HepG2 (cell line): ENCODE results near the gene HNRNPA2B1. TPM values are rescaled to one million over a fixed set of nuclear protein-coding genes. Genes with fewer than 3 reads are reported as not detected.
A peak's percentile ranks its signal among the peaks of the same experiment; 100 is the strongest.

Experiments
- ELF3 ChIP-seq: IDR thresholded peaks from 2 replicates; pipeline ENCODE4 v1.6.1; 2016; ENCODE audit warnings: missing genetic modification reagents, missing compliant biosample characterization
- KLF9 ChIP-seq: IDR thresholded peaks from 2 replicates; pipeline ENCODE4 v1.6.1; 2016; ENCODE audit warnings: low read depth
- MTA1 ChIP-seq: sonication (generic); formaldehyde crosslinking; IDR thresholded peaks from 2 replicates; pipeline ENCODE4 v1.4.0; 2020; ENCODE audit warnings: missing genetic modification reagents, mild to moderate bottlenecking, borderline replicate concordance
- RARA ChIP-seq: IDR thresholded peaks from 2 replicates; pipeline ENCODE4 v1.6.1; 2016; ENCODE audit warnings: missing genetic modification reagents, missing compliant biosample characterization
- RXRB ChIP-seq: IDR thresholded peaks from 2 replicates; pipeline ENCODE4 v1.6.1; 2016; ENCODE audit warnings: borderline replicate concordance, missing genetic modification reagents, missing compliant biosample characterization
- TCF7L2 ChIP-seq: IDR thresholded peaks from 2 replicates; pipeline ENCODE4 v1.6.1; 2011; ENCODE audit warnings: mild to moderate bottlenecking, low read depth, low read length, moderate library complexity
- ZNF20 ChIP-seq: sonication (generic); formaldehyde crosslinking; IDR thresholded peaks from 2 replicates; pipeline ENCODE4 v1.4.0; 2020; ENCODE audit warnings: mild to moderate bottlenecking, moderate library complexity, missing genetic modification reagents
- ZNF296 ChIP-seq: sonication (generic); formaldehyde crosslinking; conservative IDR thresholded peaks from 2 replicates; pipeline ENCODE4 v1.5.0; 2020; ENCODE audit warnings: mild to moderate bottlenecking, missing genetic modification reagents
- ZNF773 ChIP-seq: sonication (generic); formaldehyde crosslinking; IDR thresholded peaks from 2 replicates; pipeline ENCODE4 v1.4.0; 2020; ENCODE audit warnings: missing genetic modification reagents, borderline replicate concordance
- polyA plus RNA-seq, 8 experiments: library from polyadenylated mRNA; depleted of rRNA in 3 of 8; stranded (reverse) in 7 of 8; unstranded in 1 of 8; fragments of >200 nt; fragmentation: Illumina TruSeq in 4 of 8; extraction: Trizol in 4 of 8; gene quantifications; 2 replicates each; pipeline versions ENCODE4 v1.2.1 to v1.2.3, GENCODE V29; 2011 to 2016; ENCODE audit warnings: low read depth in 4 of 8, missing spikeins in 1 of 8, mixed read lengths in 1 of 8; ENCODE audit not compliant: insufficient read depth in 1 of 8
- total RNA-seq, 5 experiments: library from RNA; depleted of rRNA; stranded (reverse); fragments of >200 nt; fragmentation: Illumina TruSeq; extraction: Trizol; gene quantifications; 2 replicates each; pipeline ENCODE4 v1.2.3, GENCODE V29; 2016; ENCODE audit warnings: low read depth in 1 of 5
- TF ChIP-seq, protein P1 (sequence below): IDR thresholded peaks from 2 replicates; pipeline ENCODE4 v1.4.0; 2020; ENCODE audit warnings: mild to moderate bottlenecking, missing genetic modification reagents
- TF ChIP-seq, protein P2 (sequence below): sonication (generic); formaldehyde crosslinking; conservative IDR thresholded peaks from 2 replicates; pipeline ENCODE4 v1.8.1; 2023; ENCODE audit warnings: missing genetic modification reagents
- TF ChIP-seq, protein P3 (sequence below): sonication (generic); formaldehyde crosslinking; IDR thresholded peaks from 2 replicates; pipeline ENCODE4 v1.5.0; 2020; ENCODE audit warnings: missing genetic modification reagents, mild to moderate bottlenecking, borderline replicate concordance
- TF ChIP-seq, protein P4 (sequence below): sonication (generic); formaldehyde crosslinking; IDR thresholded peaks from 2 replicates; pipeline ENCODE4 v1.5.0; 2020; ENCODE audit warnings: mild to moderate bottlenecking, missing genetic modification reagents
- TF ChIP-seq, protein P5 (sequence below): sonication (generic); formaldehyde crosslinking; IDR thresholded peaks from 2 replicates; pipeline ENCODE4 v1.4.0; 2020; ENCODE audit warnings: missing genetic modification reagents
- TF ChIP-seq, protein P6 (sequence below): sonication (generic); formaldehyde crosslinking; IDR thresholded peaks from 2 replicates; pipeline ENCODE4 v1.4.0; 2020; ENCODE audit warnings: missing genetic modification reagents

The HNRNPA2B1 gene
- total and polyA plus RNA-seq, 2 of the 13 experiments (the other 11 are each of a cell fraction or from before 2014, with no cell fraction given): 193 to 412 TPM

DNA sequence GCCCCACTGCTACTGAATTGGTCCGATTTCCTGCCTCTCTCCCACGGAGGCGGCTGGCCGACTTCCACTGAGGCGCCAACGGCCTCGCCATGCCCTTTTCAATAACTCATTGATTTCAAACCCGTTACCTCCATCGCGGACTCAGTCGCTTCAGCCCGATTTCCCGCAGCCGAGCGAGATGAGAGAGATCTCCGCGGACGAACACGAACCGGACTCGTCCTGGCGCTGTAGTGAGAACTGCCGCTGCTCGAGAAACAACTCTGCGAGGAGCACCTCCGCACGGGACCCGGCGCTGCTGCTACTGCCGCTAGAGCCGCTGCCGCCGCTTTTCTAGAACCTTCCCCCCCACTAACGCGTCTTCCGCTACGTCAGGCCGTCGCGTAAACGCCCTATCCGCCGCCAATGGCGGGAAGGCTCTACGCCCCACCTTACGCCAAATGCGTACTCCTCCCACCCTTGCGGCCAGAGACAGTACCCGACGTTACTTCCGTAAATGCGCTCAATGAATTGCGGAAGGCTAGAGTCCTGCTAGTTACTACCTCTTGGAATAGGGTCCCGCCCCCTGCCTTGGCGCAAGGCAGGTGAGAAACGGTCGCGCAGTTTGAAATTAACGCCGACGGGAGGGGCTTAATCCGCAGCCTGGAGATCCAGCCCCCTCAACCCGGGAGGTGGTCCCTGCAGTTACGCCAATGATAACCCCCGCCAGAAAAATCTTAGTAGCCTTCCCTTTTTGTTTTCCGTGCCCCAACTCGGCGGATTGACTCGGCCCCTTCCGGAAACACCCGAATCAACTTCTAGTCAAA, at the start of gene HNRNPA2B1 (continued):
- TF ChIP-seq ZNF296 (no peak), ZNF20 (CRISPR knock-in tag) (no peak), ZNF773 (CRISPR knock-in tag) (peak; percentile 93; the same call in 1 of the 2 replicates), RARA (CRISPR knock-in tag) (peak; percentile 9; the same call in 1 of the 2 replicates), TCF7L2 (no peak), ELF3 (CRISPR knock-in tag) (peak; percentile 46; the same call in 1 of the 2 replicates), KLF9 (no peak; the same call in 1 of the 2 replicates), MTA1 (CRISPR knock-in tag) (no peak), RXRB (peak; percentile 63; the same call in 1 of the 2 replicates)
- TF ChIP-seq, protein P1, sequence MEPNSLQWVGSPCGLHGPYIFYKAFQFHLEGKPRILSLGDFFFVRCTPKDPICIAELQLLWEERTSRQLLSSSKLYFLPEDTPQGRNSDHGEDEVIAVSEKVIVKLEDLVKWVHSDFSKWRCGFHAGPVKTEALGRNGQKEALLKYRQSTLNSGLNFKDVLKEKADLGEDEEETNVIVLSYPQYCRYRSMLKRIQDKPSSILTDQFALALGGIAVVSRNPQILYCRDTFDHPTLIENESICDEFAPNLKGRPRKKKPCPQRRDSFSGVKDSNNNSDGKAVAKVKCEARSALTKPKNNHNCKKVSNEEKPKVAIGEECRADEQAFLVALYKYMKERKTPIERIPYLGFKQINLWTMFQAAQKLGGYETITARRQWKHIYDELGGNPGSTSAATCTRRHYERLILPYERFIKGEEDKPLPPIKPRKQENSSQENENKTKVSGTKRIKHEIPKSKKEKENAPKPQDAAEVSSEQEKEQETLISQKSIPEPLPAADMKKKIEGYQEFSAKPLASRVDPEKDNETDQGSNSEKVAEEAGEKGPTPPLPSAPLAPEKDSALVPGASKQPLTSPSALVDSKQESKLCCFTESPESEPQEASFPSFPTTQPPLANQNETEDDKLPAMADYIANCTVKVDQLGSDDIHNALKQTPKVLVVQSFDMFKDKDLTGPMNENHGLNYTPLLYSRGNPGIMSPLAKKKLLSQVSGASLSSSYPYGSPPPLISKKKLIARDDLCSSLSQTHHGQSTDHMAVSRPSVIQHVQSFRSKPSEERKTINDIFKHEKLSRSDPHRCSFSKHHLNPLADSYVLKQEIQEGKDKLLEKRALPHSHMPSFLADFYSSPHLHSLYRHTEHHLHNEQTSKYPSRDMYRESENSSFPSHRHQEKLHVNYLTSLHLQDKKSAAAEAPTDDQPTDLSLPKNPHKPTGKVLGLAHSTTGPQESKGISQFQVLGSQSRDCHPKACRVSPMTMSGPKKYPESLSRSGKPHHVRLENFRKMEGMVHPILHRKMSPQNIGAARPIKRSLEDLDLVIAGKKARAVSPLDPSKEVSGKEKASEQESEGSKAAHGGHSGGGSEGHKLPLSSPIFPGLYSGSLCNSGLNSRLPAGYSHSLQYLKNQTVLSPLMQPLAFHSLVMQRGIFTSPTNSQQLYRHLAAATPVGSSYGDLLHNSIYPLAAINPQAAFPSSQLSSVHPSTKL (CRISPR knock-in tag): peak; percentile 32; the same call in 1 of the 2 replicates
- TF ChIP-seq, protein P2, sequence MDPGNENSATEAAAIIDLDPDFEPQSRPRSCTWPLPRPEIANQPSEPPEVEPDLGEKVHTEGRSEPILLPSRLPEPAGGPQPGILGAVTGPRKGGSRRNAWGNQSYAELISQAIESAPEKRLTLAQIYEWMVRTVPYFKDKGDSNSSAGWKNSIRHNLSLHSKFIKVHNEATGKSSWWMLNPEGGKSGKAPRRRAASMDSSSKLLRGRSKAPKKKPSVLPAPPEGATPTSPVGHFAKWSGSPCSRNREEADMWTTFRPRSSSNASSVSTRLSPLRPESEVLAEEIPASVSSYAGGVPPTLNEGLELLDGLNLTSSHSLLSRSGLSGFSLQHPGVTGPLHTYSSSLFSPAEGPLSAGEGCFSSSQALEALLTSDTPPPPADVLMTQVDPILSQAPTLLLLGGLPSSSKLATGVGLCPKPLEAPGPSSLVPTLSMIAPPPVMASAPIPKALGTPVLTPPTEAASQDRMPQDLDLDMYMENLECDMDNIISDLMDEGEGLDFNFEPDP (CRISPR knock-in tag): no peak
- TF ChIP-seq, protein P3, sequence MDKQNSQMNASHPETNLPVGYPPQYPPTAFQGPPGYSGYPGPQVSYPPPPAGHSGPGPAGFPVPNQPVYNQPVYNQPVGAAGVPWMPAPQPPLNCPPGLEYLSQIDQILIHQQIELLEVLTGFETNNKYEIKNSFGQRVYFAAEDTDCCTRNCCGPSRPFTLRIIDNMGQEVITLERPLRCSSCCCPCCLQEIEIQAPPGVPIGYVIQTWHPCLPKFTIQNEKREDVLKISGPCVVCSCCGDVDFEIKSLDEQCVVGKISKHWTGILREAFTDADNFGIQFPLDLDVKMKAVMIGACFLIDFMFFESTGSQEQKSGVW (CRISPR knock-in tag): peak; percentile 70; the same call in 1 of the 2 replicates
- TF ChIP-seq, protein P4, sequence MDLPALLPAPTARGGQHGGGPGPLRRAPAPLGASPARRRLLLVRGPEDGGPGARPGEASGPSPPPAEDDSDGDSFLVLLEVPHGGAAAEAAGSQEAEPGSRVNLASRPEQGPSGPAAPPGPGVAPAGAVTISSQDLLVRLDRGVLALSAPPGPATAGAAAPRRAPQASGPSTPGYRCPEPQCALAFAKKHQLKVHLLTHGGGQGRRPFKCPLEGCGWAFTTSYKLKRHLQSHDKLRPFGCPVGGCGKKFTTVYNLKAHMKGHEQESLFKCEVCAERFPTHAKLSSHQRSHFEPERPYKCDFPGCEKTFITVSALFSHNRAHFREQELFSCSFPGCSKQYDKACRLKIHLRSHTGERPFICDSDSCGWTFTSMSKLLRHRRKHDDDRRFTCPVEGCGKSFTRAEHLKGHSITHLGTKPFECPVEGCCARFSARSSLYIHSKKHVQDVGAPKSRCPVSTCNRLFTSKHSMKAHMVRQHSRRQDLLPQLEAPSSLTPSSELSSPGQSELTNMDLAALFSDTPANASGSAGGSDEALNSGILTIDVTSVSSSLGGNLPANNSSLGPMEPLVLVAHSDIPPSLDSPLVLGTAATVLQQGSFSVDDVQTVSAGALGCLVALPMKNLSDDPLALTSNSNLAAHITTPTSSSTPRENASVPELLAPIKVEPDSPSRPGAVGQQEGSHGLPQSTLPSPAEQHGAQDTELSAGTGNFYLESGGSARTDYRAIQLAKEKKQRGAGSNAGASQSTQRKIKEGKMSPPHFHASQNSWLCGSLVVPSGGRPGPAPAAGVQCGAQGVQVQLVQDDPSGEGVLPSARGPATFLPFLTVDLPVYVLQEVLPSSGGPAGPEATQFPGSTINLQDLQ: 0 out of 2 replicates have a peak, but pooled peaks have one; percentile 37
- TF ChIP-seq, protein P5, sequence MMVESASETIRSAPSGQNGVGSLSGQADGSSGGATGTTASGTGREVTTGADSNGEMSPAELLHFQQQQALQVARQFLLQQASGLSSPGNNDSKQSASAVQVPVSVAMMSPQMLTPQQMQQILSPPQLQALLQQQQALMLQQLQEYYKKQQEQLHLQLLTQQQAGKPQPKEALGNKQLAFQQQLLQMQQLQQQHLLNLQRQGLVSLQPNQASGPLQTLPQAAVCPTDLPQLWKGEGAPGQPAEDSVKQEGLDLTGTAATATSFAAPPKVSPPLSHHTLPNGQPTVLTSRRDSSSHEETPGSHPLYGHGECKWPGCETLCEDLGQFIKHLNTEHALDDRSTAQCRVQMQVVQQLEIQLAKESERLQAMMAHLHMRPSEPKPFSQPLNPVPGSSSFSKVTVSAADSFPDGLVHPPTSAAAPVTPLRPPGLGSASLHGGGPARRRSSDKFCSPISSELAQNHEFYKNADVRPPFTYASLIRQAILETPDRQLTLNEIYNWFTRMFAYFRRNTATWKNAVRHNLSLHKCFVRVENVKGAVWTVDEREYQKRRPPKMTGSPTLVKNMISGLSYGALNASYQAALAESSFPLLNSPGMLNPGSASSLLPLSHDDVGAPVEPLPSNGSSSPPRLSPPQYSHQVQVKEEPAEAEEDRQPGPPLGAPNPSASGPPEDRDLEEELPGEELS (CRISPR knock-in tag): peak; percentile 56
- TF ChIP-seq, protein P6, sequence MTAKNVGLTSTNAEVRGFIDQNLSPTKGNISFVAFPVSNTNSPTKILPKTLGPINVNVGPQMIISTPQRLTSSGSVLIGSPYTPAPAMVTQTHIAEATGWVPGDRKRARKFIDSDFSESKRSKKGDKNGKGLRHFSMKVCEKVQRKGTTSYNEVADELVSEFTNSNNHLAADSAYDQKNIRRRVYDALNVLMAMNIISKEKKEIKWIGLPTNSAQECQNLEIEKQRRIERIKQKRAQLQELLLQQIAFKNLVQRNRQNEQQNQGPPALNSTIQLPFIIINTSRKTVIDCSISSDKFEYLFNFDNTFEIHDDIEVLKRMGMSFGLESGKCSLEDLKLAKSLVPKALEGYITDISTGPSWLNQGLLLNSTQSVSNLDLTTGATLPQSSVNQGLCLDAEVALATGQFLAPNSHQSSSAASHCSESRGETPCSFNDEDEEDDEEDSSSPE (CRISPR knock-in tag): peak; percentile 94
